Tibial nerve (tissue), 3 donors: ENCODE data around the gene ZNF148.

ENCODE experiments used
- CTCF ChIP-seq, 5 experiments: fragments of 200-600 bp in 3 of 5; fragments of 450-650 bp in 2 of 5; sonication (generic) in 3 of 5; IDR thresholded peaks; one replicate each; pipeline ENCODE4 v1.5.1; 2016 to 2019; ENCODE audit warnings: antibody characterized with exemption in 5 of 5, mild to moderate bottlenecking in 3 of 5, moderate library complexity in 2 of 5
- POLR2A ChIP-seq, 2 donors: fragments of 450-650 bp; IDR thresholded peaks; one replicate each; pipeline ENCODE4 v1.6.1; 2017; ENCODE audit warnings: antibody characterized with exemption in 2 of 2, mild to moderate bottlenecking in 2 of 2, moderate library complexity in 2 of 2

- no peak for TF ChIP-seq CTCF (IDR thresholded peaks at IDR 0.05)
- no peak for TF ChIP-seq POLR2A (IDR thresholded peaks at IDR 0.05)
Measured at GRCh38 chr3:125278155-125278554, 97.0 kb downstream of the ZNF148 start.
